DMS153 treated with DMSO at 0.1 percent for 48 hours (cell line): ENCODE data around the gene TP63.

ENCODE experiments used
- DNase-seq: peaks from one replicate; lab custom pipeline; 2025; ENCODE audit not compliant: unreplicated experiment; lab: John Stamatoyannopoulos, UW

The TP63 gene

DNA sequence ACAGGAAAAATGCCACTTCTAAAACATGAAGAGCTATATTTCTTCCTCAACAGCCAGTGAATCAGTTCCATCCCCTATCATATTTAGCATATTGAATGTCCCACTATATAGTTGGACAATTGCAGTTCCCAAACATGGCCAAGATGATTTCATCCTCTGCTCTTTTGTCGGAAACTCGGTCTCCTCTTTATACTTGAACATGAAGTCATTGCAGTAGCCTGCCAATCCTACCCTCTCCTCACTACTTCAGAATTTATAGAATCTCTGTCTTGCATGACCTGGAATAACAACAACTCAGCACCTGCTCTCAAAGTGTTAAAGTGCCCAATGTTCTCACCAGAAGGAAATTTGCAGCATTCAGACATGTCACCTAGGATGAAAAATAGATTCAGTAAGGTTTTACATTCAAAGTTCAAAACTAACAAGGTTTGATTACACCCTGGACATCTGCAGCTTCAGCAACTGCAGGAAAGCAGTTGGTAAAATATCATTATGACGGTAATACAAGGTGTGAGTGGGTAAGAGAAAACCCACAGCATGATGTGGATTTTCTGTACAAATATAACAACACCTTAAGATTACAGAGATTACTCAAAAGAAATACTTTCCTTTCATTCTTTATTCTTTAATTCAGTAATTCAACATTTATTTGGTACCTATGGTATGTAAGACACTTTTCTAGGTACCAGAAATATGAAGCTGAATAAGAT is 52.5 kb downstream of the TP63 start:
- DNase-seq = no peak

DNA sequence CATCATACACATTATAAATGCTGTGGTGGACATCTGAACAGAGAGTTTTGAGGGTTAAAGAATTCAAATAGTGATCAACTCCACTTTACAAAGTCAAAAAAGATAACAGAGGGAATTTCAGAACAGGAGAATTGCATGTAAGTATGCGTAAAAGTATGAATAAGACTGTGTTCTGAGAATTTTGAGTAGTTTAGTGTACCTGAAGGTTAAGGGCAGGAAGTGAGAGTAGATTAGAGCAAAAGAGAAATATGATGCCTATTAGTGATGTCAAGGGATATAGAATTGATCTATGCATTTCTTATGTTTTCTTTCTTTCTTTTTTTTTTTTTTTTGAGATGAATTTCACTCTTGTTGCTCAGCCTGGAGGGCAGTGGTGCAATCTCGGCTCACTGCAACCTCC is 53.1 kb downstream of the TP63 start:
- DNase-seq = no peak

DNA sequence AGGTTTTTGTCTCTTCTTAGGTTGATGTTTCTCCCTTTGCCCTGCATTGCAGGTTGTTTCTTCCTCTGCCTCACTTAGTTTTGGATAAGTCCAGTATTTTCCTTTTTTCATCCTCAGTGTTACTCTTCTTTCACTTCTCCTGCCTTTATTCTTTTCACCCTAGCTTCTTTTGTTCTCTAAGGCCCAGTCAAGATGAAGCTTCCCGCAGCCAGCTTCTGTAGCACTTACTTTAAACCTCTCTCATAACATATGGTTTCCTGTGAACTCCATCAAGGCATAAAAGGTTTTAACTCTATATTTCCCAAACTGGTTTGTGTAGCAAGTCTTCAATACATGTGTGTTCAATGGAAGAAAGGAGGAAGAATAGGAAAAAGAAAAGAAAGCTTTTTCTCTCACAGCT is 54.1 kb downstream of the TP63 start:
- DNase-seq = no peak

DNA sequence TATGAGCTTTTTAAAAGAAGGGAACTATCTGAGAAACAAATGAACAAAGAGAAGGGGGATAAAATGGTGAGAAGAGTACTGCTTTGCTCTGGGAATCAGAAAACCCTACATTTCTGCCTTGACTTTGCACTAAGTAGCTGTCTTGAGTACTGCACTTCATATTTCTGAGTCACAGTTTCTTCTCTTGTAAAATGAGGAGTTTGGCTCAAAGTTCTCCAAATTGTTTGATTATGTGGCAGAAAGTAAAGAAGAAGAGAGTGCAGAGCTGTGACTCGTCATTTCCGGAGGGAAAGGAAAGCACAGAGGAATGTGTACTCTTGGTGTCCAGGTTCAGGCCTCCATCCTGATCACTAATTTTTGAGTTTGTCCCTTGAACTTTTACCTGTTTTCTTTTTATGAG is 54.7 kb downstream of the TP63 start:
- DNase-seq = no peak

DNA sequence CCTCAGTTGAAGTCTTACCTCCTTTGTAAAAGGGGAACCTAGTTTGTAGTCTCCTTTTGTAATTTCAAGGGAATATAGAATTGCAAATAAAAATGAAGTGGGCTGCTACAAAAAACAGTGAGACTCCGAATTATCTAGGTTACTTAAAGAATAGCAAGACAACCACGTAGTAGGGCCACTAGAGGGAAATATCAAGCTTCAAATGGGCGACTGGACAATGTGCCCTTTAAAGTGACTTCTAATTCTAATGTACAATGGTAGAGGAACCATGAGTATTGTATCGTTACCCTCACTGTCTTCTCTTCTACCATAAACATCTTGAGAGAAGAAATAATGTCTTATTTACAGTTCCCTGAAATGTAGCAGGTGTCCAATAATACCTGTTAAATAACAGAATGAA is 56.3 kb downstream of the TP63 start:
- DNase-seq = no peak

DNA sequence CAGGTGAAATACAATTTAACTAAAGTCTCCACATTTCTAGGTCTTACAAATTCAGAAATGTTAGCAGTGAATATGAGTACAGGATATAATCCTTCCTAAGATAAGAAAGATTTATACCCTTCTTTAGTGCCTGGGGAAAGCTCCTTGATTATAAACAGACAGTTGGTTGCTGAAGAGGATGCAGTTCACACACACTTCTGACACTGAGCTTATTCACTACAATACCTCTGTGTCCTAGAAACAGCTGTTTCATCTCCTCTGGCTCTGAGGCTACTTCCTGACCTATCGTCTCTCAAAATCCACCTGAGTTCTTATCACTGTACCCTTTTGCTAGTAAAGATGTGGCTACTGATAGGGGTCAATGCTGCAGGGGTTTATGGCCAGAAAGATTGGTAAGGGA is 57.1 kb downstream of the TP63 start:
- DNase-seq = no peak

DNA sequence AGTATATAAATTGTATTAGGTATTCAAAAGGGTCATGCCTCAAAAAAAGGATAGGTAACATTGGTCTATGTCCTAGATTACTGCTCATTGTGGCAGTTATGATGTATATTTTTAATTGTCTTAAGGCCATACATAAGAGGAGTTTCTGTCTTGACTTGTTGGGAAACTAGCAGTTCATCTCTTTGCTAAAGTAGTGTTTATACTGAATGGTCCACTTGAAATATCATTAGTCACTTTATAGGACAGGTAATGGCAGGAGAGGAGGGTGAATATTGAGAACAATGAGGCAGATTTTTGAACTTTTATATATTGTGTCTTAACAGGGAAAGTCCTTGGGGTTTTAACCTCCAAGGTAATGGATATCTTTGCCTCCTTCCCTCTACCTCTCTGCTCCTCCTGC is 58.4 kb downstream of the TP63 start:
- no peak for DNase-seq

DNA sequence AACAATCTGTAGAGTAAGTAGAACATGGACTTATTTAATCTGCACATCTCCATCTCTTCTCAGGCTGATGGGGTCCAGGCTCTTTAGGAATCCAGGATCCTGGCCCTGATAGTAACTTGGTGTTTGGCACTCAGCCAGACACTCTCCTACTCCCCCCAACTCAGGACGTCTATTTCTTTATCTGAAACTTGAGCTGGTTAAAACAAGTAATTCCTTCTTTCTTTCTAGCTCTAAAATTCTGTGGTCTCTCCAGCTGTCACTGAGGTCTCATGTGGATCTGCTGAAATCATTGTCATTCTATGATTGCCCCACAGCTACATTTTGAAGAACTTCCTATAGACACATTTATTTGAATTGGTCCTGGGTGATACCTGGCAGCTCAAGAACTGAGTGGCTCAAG is 59.0 kb downstream of the TP63 start:
- DNase-seq = no peak

DNA sequence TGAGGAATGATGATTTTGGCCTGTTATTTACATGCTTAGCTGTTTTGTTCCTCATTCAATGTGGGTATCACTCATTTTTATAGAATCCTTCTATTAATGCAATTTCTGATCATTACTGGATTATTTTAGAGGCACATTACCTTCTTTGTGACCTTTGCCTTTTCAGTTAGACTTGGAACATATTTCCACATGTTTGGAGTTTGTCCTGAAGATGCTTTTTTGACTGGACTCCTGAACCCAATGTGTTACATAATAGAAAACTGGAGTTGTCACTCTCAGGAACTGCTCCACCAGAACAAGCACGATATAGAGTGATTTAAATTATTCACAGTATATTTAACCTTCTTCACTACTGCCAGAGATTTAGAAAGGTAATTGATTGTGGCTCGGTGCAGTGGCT is 59.5 kb downstream of the TP63 start:
- no peak for DNase-seq

DNA sequence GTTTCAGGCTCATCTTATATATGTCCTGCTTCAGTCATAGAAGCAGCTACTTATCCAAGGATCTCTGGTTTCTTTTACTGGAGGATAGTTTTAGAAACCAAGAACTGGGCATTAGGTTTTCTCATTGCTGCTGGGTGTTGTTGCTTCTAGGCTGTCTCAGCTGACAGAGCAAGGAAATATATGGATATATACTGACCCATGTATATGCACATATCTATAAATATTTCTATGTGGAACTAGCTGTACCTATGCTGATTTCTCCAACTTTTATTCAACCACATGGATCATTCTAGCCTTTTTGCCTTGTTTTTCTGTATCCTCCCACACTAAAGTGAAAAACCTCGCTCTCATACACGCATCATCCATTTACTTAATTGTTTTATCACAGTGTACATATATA is 64.2 kb downstream of the TP63 start:
- no peak for DNase-seq

DNA sequence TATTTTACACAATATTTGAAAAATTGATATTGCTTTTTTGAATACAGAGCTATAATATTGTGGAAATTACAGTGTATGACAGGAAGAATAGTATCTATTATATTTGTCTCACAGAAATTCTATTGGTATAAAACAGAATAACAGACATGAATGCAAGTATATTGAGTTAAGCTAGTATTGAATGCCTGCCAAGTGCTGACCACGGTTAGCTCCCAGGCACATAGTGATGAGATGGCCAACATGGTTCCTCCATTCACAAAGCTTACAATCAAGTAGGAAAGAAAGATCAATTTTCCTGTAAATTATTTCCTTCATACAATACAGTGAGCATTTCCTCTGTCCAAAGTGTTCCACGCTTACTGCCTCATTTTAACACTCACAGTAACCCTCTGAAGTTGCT is 67.6 kb downstream of the TP63 start:
- no peak for DNase-seq

DNA sequence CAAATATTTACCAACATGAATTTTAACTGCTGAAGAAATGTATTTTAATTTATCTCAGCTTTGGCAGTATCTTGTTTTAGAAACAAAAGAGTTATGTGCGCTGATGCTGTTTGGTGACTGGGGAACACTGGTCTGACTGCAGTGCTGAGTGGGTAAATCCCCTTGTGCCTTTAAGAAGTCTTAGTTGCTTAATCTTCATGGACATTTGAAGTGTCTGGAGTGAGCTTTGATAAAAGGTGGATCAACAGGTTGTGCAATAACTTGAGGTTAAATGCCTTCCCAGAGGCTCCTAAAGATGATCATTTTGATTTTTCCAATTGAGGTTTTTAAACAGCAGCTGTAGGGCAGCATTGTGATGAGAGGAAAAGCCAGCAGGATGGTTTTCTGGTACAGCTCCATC is 68.7 kb downstream of the TP63 start:
- DNase-seq = no peak

DNA sequence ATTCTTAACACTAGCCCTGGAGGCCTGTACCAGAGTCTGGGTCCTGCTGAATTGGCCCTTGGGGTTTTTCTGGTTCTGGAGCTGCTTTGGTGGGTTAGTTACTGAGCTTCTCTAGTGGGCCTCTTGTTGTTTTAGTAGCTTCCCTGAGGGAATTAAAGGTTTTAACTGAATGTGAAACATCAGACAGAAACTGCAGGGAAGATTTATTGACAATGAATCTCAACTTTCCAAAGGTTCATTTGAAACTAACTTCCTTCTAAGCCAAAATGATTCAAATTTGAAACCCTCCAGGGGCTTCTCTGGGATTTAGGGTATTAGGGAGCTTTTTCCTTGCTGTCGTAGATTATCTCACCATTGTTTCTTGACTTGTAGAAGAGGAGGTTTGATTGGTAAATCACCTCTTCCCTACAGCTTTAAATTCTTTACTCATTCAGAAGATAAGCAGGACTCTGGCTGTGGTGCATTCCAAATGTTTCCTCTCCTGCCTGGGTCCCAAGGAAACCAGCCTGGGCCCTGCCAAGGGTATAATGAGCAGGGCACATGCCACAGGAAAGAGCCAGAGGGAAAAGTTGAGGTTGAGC is 71.0 kb downstream of the TP63 start:
- no peak for DNase-seq

DNA sequence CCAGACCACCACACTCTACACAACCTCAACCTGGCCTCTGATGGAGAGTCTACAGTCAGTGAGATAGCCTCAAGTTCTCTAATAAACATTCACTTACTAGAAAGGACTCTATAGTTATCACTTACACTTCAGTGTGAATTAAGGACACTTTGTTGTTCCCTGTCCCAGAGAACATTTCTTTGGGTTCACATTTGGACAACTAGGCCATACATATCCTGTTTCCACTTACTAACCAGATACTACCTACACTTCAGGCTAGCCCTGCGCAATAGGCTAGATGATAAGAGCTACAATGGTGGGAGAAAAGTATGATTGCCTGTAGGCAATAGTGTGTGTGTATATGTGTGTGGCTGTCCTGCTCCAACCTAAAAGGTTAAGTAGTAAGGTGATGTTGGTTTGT is 72.7 kb downstream of the TP63 start:
- no peak for DNase-seq

DNA sequence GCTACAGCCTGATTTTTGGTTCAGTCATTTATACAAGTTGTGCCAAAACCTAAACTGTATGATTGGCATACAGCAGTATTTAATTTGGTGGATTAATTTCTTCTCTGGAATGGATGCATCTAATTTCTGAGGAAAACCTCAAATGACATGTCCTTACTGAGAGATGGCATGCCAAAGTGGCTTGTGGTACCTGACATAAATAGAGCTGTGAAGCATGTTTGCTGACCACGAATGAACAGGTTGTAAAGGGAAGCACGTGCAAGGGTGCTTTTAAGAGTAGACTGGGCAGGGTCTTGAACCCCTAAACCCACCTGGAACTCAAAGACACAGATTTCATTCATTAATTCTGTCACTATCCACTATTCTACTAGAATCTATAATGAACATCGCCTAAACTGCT is 77.2 kb downstream of the TP63 start:
- no peak for DNase-seq

DNA sequence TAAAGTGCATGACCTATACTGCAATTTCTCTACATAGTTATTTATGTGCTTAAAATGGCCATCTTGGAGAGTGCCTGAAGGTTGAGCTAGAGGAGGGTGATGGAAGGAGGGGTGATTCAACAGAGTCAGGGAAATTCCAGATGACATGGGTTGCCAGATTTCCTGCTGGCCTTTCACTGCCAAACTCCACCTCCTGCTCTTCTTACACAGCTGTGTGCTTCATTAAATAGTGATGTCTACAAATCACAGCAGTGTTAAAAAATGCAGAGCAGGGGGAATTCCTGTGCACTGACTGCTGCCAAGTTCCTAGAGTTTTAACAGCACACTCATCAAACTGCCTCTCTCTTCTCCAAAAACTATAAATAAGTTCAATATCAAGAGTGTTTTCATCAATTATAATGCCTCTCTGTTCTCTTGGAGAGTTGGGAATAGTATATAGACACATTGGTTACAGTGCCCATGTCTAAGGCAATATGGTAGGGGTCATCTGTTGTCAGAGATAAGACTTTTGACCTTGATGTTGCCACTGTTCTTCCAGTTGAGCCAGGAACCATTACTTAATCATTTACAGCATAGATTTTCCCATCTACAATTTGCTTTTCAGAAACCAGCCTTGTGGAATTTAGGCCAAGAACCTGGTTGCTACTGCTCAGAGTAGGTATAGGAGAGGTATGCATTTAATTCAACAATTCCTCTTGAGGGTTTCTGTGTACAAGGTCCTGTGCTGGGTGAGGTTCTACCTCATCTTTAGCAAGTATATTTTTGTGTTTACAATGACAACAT is 79.6 kb downstream of the TP63 start:
- DNase-seq = no peak

DNA sequence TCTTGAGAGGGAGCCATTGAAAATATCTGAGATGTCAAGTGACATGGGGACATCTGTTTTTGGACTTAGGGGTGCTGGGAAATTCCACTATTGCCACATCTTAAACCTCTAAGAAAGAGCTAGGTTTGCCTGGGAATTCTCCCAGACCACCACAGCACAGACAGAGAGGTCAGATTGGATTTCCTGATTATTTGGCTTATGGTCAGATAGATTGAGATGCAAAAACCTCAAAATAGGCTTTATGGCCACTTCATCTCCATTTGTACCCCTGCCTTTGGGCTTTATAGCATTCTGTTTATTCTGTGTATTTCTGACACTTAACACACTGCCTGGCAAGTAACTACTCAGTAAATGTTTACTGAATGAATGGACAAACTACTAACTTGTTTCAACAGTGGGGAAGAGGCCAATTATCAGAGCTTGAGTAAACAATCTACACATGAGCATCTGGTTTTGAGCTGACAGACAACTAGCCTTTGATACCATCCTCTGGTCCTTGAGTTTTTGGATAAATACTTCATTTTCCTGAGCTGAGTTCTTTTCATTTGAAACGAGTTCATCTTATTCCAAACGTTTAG is 81.8 kb downstream of the TP63 start:
- DNase-seq = peak; percentile 93

DNA sequence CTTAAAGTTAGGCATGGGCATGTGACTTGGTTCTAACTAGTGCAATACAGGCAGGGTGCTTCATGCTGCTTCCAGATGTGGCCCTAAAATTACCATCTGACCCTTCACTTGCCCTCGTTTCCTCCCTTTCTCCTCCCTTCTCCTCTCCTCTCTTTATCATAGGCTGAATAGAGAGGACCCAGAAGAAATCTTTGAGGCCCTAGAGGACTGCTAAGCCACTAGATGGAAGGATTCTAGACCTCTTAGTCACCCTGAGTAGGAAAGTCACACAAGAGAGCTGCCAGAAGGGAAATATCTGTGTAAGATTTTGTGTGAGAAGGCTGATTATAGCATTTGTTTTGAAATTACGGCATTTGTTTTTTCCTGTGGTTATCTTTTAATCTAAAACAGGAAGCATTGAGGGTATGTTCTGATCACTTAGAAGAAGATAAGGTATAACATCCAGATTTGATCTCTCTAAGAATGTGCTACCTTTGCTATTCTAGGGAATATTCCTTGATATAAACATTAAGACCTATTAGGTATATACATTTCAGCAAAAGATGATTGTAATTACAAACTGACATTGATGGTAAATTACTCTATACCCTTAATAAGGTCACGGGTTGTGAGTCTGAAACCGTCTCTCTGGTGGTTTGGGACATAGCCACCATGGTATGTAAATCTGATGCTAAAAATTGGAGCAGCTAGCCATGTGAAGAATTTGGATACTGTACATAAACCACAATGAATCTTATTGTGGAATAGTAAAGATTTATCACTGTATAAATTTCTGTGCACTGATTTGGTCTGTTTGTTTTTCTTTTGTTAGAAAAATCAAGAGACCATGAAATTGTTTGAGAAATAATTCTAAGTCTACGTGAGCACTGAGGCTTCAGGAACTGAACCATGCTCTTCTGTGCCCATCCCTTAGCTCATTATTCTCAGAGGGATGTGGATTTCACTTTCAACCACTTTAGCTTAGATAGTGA is 84.1 kb downstream of the TP63 start:
- DNase-seq = no peak

DNA sequence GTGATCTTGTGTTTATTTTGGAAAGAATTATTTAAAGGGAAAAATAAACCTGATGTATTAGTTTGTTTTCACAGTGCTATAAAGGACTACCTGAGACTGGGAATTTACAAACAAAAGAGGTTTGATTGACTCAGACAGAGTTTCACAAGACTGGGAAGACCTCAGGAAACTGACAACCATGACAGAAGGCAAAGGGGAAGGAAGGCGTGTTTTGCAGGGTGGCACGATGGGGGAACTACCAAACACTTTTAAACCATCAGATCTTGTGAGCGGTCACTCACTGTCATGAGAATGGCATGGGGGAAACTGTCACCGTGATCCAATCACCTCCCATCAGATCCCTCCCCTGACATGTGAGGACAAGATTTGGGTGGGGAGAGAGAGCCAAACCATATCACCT is 87.0 kb downstream of the TP63 start:
- DNase-seq = no peak

DNA sequence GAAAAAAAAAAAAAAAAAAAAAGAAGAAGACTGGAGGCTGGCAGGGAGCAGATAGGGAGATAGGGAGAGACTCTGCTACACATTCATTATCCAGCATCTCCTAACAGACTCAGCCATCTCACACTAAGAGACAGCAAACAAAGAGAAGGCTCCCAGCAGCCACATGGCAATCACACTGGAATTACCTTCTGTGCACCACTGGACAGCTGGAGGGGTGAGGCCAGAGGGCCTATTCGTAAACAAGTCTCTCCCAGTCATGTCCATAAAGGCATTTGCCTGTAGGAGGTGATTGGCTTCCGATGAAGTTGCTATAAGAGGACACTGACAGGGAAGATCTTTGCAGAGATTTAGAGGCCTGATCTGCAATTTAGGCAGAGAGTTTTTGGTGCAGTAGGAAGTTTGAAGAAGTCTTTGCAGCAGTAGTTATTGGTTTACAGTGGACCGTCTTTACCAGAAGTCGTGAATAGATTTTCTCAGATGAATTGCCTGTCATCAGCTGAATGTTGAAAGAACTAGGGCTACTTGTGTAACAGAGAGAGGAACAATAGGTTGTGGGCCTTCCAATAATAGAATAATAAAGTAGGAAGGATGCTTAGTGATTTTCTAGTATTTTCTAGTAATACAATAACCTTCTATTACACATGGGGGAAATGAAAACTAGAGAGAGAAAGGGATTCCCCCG is 89.7 kb downstream of the TP63 start:
- DNase-seq = no peak
